Activated CD8-positive, alpha-beta memory T cell treated with anti-CD3 and anti-CD28 coated beads, Interleukin-2, amount 50 U/mL, for 4 hours (primary cell): ENCODE data around the gene SMAD7.

ENCODE experiments used
- DNase-seq: peaks from one replicate; pipeline ENCODE4 v3.0.0-alpha.2; 2020

SMAD7 gene

DNA sequence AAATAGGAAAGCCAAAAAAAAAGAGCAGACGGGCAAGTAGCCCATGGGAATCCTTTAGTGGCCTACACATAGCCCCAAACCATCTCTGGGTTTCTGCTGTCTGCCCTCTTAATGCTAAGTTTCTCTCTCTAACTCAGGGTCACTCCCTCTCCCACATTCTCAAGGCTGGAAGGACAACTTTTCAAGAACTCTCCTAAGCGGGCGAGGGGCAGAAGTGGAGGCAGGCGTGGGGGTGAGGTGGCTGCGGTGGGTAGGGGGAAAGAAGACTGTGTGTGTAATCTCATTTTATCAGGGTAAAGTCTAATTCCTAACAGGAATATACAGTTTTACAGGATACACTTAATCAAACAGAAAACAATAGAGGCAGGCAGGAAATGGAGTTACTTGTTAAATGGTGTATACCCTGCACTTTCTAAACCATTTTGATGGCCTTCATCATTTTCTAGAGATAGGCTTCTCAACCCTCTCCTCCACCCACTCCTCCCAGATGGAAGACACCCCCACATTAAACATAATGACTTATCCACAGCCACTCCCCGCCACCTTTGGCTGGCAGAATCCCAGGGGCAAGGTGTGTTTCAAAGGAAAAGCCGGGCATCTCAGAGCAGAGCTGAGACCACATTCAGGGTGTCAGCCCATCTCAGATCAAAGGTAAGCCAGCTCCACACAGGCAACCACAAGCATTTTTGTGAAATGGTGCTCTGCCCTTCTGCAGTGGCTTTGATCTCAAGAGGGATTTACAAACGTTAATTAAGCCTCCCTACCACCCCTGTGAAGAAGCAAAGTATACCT is 6.8 kb downstream of the SMAD7 start:
- no peak for DNase-seq

DNA sequence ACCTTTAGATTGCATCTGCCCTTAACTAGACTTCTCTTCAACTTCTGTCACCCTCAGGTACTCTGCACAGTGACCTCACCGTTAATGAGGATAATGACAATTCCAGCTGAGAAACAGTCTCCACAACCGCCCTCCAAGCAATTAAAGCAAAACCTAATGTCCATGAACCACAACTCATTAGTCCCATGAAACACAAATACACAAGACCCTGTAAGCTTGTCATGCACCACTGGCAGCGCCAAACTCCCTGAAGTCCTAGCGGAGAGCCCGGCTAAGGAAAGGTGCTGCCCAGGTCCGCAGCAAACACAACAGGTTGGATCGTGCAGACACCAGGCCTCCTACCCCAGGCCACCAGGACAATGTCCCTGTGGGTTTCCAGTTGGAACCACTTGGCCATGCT is 7.4 kb downstream of the SMAD7 start:
- no peak for DNase-seq

DNA sequence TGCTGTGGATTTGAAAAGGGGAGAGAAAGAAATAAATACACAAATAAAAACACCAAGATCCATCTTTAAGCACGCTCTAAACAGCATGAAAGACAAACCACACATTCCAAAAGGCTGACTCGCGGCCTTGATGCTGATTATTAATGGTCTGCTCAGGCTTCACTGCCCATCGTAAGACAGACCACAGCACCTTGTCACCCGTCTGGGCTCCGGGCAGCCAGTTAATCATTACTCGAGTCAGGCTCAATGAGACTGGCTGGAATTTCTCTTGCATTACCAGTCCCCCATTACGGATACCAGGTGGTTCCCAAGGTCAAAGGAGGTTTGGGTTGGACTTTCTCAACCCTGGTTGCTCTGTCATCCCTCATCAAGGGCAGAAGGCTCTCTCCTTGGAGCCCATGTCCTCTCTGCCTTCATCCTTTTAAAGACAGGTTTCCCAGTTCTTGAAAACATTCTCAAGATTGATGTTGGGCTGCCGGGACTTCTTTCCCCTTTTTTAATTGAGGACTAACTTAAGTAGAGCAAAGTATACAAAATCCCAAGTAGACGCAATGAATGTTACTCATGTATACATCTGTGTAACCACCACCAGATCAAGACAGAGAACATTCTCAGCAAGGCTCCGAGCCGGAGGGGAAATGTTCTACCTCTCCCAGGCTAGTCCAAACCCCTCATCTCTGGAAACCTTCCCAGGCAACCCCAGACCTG is 8.1 kb downstream of the SMAD7 start:
- no peak for DNase-seq

DNA sequence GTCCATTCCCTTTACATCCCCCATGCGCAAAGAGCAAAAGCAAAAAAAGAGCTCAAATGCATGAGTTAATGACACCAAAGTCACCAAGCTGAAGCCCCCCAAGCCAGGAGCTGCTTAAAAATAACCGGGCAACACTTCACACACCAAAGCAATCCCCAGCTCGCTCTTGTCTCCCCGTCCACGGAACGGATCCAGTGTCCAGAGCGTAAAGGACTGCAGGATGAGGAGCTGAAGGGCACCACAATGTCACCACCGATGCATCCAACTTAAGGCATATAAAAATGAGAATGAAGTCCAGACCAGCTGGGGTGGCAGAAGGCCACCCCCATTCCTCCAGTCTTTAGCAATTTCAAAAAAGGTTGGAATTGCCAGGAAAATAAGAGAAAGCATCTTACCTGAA is 8.7 kb downstream of the SMAD7 start:
- no peak for DNase-seq

DNA sequence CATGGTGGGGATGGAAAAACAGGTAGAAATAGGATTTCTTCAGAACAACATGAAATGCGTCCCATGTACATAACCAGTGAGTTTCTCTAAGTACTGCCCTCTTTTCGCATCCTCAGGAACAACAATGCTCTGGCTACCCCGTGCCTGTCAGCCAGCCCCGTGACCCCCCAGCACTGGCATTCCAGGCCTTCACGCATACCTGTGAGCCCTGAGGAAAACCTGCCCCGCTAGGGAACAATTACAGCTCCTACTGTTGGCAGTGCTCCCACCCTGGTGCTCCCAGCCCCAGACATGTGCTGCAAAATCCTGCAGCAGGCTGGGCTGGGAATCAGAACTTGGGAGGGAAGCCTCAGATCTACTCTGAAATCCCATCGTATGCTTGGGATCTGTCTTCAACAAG is 9.1 kb downstream of the SMAD7 start:
- DNase-seq: no peak

DNA sequence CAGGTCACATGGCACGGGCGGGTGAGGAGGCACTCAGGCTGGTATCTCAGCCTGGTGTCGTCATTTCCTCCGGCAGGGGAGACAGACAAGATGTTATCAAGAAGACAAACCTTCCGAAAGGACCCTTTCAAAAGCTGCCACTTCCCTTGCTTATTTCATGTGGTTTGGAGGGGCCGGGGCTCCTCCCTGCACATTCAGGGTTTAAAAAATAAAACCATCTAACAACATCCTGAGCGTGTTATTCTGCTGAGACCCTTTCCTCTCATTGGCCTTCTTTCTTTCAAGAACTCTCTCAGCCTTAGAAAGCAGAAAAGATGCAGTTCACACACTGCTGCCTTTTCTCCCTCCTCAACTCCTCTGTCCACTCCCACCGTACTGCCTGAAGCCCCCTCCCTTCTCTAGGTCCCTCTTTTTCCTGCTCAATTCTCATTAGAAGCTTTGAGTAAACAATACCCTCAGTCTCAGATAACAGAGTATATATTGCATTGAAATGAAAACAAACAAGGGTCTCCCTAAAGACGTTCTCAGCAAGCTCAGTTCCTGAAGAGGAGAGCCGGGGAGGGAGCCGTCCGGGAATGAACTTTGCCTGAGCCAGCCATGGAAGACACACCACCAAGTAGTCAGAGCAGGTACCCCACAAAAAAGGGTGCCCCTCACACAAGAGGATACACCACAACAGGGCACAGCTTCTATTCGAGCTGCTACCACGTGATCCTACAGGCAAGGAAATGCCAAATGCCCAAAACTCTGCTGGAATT is 9.7 kb downstream of the SMAD7 start:
- DNase-seq: peak; percentile 85

DNA sequence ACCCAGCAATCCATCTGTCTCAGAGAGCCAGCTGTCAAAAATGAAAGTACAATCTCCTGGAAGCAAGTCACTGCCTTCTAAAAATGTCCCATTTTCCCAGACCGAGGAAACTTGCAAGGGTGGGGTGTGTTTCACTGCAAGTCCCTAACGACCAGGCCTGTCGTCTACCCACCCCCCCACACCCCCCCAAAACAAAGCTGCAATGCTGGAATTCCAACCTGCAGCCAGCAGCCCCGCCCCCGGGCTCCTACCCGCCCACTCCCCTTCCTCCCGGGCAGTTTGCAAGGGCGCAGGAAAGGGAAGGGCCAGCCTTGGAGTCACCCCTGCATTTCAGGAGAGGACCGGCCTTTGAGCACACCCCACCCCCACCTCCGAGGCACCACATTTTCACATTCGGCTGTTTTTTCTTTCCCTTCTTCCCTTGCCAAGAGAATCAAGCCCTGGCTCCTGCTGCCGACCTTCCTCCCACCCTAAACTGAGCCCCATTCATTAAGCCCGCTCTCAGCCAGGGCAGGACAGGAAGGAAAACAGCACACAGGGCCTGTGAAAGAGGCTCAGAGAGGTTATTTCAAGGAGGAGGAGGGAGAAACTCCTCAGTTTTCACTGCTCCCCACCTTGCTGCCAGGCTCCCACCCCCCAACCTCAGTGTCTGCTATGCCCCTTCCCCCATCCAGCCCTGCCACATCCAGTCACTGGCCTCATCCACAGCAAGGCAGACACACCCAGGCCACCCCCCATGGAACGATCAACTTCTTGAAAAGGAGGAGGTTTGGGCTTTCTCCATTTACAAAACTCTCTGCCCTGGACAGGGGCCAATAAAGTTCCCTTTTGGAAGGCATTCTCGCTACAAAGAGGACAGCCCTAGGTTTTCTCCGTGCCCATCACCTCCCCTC is 11.3 kb downstream of the SMAD7 start:
- no peak for DNase-seq

DNA sequence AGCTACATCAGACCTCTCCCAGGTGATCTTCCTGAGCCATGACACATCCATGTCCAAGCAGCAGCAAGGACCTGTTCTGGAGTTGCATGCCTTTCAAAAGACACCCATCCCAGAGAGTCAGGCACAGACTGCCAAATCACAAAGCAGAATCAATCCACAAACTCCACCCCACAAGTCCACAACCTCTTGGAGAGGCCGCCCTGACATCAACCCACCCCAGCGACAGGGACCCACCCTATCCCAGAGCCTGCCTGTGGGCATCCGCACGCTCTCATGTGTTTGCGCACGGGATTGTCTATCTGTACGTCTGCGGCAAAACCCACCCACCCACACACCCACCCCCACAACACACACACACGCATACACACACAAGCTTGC is 11.9 kb downstream of the SMAD7 start:
- no peak for DNase-seq

DNA sequence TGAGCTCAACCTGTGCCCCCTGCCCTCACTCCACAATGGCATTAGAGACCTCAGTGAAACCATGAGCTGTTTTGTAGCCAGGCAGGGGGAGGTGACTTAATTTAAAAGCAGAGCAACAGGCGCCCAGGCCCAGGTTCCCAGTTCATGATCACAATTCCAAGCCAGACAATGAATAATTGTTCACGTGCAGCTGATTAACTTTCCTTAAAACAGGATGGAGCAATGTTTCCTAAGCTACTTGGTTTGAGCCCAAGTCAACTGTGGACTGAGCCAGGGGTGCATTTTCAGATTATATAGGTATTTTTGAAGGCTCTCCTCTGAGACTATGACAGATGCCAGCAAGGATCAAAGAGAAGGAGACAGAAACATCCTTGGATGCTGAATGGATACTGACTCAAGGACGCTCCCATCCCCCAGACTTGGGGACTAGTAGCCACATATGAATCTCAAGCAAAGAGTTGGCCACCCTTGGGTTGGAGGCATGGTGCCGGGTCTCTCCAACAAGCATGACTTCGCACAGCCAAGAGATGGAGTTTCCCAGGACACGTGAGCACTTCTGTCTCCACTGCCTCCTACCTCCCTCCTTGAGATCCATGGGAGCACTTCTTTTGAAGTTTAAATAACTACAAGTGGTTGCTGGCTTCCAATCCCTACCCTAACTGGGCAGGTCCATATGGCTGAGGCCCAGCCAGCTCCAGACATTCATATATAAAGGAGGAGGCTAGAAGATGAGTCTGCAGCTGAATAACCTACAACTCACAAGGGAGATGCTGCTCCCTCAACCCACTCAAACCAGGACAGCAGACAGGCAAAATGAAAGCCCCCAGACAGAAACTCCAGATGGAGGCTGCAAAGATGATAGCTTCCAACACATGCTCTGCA is 12.7 kb downstream of the SMAD7 start:
- no peak for DNase-seq

DNA sequence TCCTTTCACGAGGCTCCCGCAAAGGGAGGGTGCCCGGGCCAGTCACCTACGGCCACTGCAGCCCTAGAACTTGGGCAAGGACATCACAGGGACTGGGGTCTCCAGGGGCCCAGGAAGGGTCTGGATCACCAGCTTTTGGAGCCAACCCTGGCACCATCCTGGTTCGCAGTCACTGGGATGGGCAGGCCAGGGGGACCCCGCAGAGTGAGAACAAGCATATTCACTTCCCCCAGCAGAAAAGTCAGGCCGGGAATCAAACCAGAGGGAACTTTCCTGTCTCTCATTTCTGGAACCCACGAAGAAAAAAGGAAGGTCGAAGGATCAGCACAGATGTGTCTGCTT is 15.4 kb downstream of the SMAD7 start:
- no peak for DNase-seq

DNA sequence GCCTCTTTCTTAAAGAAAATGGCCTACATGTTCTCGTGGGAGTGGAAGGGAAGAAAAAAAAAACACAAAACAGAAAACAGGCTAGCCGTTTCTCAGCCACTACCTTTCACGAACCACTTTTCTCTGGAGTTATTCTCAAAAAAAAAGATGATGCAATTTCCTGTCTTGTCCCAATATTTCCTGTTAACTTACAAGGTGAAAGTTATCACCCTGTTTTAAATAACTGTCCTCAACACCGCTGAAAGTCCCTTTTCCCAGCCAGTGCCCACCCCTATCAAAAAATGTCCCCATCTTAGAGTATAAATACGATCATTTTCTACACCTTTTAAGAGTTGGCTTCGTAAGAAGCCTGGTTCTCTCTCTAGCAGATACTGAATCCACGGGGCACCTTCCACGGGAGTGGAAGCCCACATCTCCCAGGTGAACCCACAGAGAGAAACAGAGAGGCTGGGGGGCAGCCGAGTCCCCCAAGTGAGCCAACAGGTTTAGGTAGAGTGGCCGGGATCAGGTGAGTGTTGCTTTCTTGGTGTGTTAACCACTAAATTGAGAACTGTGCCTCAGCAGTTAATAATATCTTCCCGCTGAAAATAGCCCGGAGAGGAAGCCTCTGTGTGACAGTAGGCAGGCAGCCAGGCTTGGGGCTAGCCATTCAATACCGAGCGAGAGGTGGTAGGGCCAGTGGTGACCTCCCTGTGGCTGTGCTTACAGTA is 15.9 kb downstream of the SMAD7 start:
- DNase-seq: no peak

DNA sequence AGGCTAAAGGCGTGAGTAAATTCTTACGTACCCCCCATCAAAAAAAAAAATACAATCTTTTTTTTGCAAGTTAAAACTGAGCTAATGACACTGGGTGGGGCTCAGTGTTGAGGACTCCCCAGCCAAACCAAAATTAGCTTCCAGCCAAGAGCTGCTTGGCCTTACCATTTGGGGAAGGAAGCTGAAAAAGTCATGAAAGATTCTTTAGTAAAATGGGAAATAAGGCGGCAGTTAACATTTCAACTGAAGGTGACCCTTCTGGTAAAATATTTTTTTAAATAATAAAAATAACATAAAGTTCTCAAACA is 16.4 kb downstream of the SMAD7 start:
- DNase-seq: no peak

DNA sequence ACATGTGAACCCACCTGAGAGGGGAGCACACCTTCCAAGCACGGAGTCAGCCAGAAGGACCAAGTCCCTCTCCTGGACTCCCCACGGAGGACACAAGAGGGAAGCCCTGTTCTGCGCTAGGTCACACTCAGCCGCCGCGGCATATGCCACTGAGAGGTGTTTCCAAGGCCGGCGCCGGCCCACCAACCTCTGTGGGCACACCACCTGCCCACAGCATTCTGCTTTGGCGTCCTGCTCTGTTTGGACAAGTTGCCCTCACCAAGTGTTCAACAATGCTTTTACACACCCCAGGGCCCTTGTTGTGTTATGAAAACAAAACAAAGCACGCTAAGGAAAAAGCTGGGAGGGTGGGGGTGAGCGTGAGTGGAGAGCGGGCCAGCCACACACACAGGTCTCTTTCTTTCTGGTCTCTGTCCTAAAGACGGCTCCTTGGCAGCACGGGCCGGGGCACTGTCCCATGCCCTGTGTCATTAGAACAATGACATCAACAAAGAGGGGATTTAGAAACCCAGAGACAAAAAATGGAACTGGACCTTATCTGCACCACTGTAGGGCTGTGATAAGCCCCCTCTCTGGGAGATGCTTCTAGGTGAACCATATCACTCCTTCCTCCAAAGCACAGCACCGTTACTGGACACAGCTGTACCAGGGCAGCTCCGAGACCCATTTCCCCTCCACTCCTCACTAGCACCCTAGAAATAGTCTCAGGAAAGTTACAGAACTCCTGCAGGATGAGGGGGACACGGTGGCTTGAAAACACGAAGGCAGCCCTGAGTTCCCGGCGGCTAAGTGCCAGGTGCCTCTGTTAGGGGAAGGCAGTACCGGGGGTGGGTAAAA is 17.0 kb downstream of the SMAD7 start:
- DNase-seq: peak; percentile 13

DNA sequence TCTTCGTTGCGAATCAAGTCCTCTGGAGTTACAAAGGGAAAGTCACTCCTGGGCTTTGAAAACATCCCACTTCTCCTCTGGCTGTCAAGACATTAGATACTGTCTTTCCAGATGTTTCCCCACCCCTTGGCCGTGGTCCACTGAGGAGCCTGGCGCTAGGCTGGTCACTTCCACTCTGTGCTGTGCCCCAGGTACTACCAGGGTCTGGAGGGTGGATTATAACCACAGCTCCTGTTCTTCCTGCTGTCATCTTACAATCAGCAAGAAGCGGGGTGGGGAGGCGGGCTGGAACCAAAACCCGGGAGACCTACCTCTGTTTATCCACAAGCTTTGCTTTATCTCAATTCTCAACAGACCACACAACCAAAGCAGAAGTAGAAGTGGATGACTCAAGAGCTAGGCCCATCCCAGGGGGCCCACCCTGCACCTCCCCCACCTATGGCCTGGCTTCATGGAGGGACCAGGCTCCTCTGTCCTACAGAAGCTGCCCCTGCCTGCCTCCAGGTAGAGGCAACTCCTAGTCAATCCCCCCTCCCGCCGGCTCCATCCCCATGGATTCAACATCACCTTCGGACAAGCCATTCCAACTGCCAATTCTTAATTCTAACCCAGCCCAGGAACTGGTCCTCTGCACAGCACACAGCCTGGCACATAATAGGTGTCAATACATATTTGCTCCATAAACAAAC is 17.8 kb downstream of the SMAD7 start:
- peak; percentile 14 for DNase-seq

DNA sequence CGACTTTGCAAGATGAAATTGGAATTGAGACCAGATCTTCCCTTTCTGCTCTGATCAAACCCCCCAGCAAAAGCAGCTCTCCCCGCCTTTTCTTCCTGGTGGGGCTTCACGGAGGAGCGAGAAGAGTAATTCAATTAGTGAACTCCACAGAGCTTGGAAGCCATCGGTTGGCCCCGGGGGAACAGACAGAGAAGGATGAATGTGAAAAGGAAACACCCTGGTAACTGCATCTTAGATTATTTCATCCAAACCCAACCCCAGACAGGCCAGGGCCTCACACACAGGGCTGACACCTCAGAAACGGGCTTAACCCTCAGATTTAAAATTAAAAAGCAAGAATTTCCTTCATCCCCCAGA is 18.3 kb downstream of the SMAD7 start:
- peak; percentile 7 for DNase-seq

DNA sequence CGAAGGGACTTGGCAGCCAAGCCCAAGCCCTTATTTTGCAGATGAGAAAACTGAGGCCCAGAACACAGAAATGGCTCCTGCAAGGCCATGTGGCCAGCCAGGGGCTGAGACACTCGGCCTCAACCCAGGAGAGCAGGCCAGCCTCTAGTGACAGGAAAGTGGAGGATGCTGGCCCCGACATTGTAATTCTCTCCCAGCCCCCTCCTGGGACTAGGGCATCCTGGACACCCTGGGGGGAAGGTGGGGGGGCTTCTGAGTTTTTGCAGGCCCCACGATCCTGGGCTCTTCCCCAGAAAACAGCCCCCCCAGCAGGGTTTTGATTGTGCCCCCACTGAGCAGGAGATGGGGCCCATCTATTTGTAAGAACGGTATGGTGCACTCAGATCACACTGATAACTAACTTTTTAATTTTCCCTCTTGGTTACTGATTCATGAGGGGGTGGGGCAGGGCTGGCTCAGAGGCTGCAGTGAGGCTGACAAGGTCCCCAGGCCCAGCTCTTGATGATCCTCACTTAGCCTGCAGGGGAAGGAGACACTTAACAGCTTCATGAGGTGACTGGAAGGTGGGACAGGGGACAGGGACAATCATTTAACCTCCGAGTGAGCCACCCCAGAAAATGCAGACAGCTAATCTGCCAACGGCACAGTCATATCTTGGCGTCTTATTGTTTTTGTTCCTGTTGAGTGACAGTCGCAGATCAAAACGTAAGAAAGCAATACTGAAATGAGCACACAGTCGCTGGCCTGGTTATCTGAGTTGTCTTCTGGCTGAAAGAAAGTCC is 18.9 kb downstream of the SMAD7 start:
- DNase-seq: no peak

DNA sequence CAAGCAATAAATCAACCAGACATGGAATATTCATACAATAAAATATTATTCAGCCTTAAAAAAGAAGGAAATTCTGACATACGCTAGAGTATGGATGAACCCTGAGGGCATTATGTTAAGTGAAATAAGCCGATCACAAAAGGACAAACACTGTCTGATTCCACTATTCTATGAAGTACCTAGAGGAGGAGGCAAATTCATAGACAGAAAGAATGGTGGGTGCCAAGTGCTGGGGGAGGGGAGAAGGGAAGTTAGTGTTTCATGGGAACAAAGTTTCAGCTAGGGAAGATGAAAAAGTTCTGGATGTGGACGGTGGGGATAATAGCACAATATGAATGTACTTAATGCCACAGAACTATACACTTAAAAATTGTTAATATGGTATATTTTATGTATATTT is 19.8 kb downstream of the SMAD7 start:
- no peak for DNase-seq

DNA sequence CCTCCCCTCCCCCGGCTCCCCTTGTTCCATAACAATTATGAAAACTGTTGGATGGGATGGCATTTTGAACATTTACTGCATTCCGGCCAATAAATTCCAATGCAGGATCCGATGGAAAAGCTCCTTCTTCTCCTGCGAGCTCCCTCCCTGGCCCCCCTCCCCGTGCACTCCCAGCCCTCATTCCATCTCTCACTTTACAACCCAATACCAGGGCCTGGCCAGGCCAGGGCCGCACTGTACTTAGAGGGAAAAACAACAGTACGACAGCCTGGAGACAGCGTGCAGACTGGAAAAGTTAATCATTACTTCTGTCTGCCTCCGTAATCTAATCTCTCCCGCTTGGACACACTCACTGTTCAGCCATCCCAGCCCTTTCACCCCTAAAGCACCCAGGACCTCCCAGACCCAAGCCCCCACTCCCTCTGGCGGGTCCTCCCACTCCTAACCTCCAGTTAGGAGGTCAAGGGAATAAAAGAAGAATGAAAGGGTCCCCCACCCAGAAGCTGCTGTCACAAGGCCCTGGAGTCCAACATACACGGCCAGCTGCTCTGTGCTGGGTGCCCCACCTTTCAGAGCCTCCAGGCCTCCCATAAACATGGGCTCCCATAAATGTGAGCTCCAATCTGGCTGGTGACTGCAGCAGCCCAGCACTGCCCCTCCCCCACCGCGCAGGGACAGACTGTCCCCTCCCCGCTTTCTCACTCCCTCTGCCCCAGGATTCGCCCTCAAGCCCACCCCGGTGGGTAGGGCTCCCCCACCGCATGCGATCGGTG is 20.6 kb downstream of the SMAD7 start:
- DNase-seq: peak; percentile 10
